Activated CD4-positive, alpha-beta memory T cell treated with anti-CD3 and anti-CD28 coated beads, Interleukin-2, amount 10 ng/mL, durations not matched to agents 7 days and 5 days (primary cell): ENCODE measurements around the gene LRRC74B. TPM values are rescaled to one million over a fixed set of nuclear protein-coding genes. Genes with fewer than 3 reads are reported as not detected.
"Not testable (repeated sequence)": the region's sequence is repeated elsewhere in the genome, so short reads cannot be mapped to it uniquely, and the experiment has no call there.

ENCODE experiments used
- CTCF ChIA-PET: fragments of 350-600 bp; sonication (Branson Sonifier 250); formaldehyde crosslinking; loops from one replicate; lab custom pipeline; 2021; ENCODE audit warnings: antibody characterized with exemption, inconsistent platforms; lab: Charles Lee
- POLR2A ChIA-PET: fragments of 350-600 bp; sonication (Branson Sonifier 250); formaldehyde crosslinking; loops from one replicate; lab custom pipeline; 2021; ENCODE audit warnings: antibody characterized with exemption; lab: Charles Lee
- DNase-seq: peaks from one replicate; pipeline ENCODE4 v3.0.0-alpha.2; 2020
- H3K27ac Mint-ChIP-seq: one replicate; pipeline ENCODE4 v1.8.0; 2021; ENCODE audit warnings: mild to moderate bottlenecking, mixed read lengths
- H3K27me3 Mint-ChIP-seq: one replicate; pipeline ENCODE4 v1.8.0; 2021; ENCODE audit warnings: mixed read lengths
- H3K36me3 Mint-ChIP-seq: one replicate; pipeline ENCODE4 v1.8.0; 2021; ENCODE audit warnings: low read depth, mixed read lengths
- H3K4me1 Mint-ChIP-seq: one replicate; pipeline ENCODE4 v1.8.0; 2021; ENCODE audit warnings: mixed read lengths
- H3K4me3 Mint-ChIP-seq: one replicate; pipeline ENCODE4 v1.8.0; 2021; ENCODE audit warnings: mild to moderate bottlenecking, mixed read lengths
- H3K9me3 Mint-ChIP-seq: one replicate; pipeline ENCODE4 v1.8.0; 2021; ENCODE audit warnings: mixed read lengths
- total RNA-seq, 2 experiments: library from RNA; stranded (reverse); gene quantifications; one replicate each; pipeline ENCODE4 v1.2.3, GENCODE V29; 2021

The LRRC74B gene
- total RNA-seq, 2 experiments from 2014 or later, result not detected

DNA sequence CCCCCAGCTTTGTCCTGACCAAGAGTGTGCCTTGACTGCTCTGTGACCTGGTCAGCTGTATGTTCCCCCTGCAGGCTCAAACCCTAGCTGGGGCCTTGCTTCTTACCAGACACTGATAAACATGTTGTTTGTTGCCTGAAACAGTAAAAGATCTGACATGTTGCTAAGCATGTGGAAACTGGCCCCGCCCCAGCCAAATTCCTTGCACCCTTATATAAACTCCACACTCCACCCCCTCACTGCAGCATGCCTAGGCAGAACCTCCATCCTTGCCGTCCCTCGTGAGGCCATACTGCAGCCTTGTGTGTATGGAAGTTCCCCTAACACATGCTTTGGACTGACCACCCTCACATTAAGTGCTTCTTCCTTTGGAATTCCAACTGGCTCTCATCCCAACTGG, 27.3 kb downstream of the LRRC74B start:
- Mint-ChIP-seq H3K4me1 (peaks cover 10% of the 10 kb centered on the region), H3K27ac (no peak overlapping the region), H3K9me3 (no peaks in the 10 kb centered on the region), H3K27me3 (peaks cover 1% of the 10 kb centered on the region), H3K4me3 (no peak overlapping the region), H3K36me3 (no peaks in the 10 kb centered on the region)
- ChIA-PET POLR2A (no interaction called here), CTCF (no interaction called here)
- DNase-seq, result no peak

GRCh38 chr22:21073482-21073881, 27.7 kb downstream of the LRRC74B start:
- Mint-ChIP-seq H3K27me3 (peaks cover 1% of the 10 kb centered on the region), H3K4me3 (no peak overlapping the region), H3K4me1 (peaks cover 6% of the 10 kb centered on the region), H3K9me3 (no peaks in the 10 kb centered on the region), H3K27ac (no peak overlapping the region), H3K36me3 (no peaks in the 10 kb centered on the region)
- DNase-seq, result no peak
- ChIA-PET CTCF (no interaction called here), POLR2A (no interaction called here)

DNA sequence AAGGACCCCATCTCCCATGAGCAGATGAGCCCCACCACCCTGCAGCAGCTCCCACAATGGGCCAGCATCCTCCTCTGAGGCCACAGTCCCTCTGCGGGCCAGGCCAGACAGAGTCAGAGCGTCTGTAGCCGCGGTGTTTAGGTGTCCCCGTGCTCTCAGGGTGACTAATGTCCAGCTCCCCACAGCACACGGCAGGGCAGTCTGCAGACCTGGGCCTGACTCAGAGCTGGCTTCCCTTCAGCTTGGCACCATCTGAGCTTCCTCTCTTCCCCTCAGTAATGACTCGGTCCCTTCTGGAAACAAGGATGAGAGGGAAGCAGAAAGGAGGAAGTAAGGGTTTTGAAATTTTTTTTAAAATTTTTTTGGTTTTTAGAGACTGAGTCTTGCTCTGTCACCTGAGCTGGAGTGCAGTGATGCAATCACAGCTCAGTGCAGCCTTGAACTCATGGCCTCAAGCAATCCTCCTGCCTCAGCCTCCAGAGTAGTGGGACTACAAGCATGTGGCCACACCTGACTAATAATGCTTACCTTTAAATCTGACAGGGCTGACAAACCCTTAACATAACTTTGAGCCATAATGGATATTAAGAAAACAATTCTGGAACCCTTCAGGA, 28.5 kb downstream of the LRRC74B start:
- Mint-ChIP-seq H3K27me3 (peaks cover 1% of the 10 kb centered on the region), H3K4me3 (no peak overlapping the region), H3K36me3 (no peaks in the 10 kb centered on the region), H3K4me1 (peaks cover 6% of the 10 kb centered on the region), H3K9me3 (no peaks in the 10 kb centered on the region), H3K27ac (no peak overlapping the region)
- ChIA-PET POLR2A (no interaction called here), CTCF (no interaction called here)
- DNase-seq, result no peak

DNA sequence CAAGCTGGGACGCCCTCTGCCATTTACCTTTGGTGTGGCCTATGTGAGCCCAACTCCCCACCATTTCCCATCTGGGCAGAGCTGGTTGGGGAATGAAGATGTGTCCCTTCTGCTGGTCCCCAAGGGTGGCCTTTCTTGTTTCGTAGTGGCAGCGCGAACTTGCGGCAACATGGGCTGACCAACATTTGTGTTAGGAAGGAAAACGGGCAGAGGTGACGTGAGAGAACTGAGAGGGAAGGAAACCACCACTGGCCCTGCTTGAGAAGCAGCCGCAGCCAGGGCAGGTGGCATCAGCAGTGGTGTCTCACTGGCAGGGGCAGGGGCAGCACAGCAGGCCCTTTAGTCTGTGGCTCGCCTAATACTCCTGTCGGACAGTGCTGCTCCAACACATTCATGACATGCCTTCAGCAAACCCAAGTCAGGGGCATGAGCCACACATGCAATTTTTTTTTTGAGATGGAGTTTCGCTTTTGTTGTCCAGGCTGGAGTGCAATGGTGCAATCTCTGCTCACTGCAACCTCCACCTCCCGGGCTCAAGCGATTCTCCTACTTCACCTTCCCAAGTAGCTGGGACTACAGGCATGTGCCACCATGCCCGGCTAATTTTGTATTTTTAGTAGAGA, 29.9 kb downstream of the LRRC74B start:
- ChIA-PET CTCF (no interaction called here), POLR2A (no interaction called here)
- no peak overlapping the region for H3K27ac Mint-ChIP-seq
- H3K27me3 Mint-ChIP-seq, result peaks cover 1% of the 10 kb centered on the region
- no peak overlapping the region for H3K4me3 Mint-ChIP-seq
- no peaks in the 10 kb centered on the region for H3K9me3 Mint-ChIP-seq
- no peak for DNase-seq
- H3K36me3 Mint-ChIP-seq, result no peaks in the 10 kb centered on the region
- H3K4me1 Mint-ChIP-seq, result peaks cover 2% of the 10 kb centered on the region

- no peaks in the 10 kb centered on the region for H3K4me1 Mint-ChIP-seq
- no peak for DNase-seq
- no peaks in the 10 kb centered on the region for H3K9me3 Mint-ChIP-seq
- ChIA-PET POLR2A (no interaction called here), CTCF (no interaction called here)
- H3K4me3 Mint-ChIP-seq, result no peak overlapping the region
- H3K36me3 Mint-ChIP-seq, result no peaks in the 10 kb centered on the region
- H3K27ac Mint-ChIP-seq, result no peak overlapping the region
- H3K27me3 Mint-ChIP-seq, result peaks cover 1% of the 10 kb centered on the region
These were observed 31.3 kb downstream of the LRRC74B start for GRCh38 chr22:21076912-21077625.

DNA sequence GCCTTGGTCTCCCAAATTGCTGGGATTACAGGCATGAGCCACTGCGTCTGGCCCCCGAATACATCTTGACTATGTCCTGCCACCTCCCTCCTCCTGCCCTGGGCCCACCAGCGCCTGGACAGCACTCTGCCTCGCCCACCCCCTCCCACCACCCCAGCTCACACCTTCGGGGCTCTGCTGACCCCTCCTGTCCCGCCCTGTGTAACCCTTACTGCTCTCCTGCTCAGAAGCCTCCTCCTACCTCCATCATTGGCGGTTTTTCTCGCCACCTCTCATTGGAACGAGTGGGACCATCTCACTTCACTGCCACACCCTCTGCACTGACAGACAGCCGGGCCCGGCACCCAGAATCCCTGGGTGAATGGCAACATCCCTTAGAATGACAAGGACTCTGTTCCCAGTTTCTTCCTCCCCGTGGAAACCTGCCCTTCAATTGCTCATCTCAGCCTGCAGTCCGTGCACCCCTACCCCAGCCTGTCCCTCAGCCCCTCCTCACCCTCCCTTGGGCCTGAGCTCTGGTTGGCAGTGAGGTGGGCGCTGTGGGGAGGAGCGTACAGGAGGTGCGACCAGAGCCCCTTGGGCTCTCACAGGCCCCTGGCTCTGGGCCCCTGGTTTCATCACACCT, 32.2 kb downstream of the LRRC74B start:
- H3K27me3 Mint-ChIP-seq, result peaks cover 1% of the 10 kb centered on the region

GRCh38 chr22:21078916-21079315, 33.2 kb downstream of the LRRC74B start:
- Mint-ChIP-seq H3K27ac (no peak overlapping the region), H3K36me3 (no peaks in the 10 kb centered on the region), H3K4me3 (no peak overlapping the region), H3K27me3 (no peaks in the 10 kb centered on the region), H3K4me1 (no peaks in the 10 kb centered on the region), H3K9me3 (no peaks in the 10 kb centered on the region)
- no peak for DNase-seq
- CTCF ChIA-PET, result no interaction called here
- POLR2A ChIA-PET, result no interaction called here

More for the DNA sequence above, 32.2 kb downstream of the LRRC74B start:
- no peaks in the 10 kb centered on the region for H3K36me3 Mint-ChIP-seq
- H3K9me3 Mint-ChIP-seq, result no peaks in the 10 kb centered on the region
- ChIA-PET POLR2A (no interaction called here), CTCF (no interaction called here)
- H3K4me3 Mint-ChIP-seq, result no peak overlapping the region
- H3K4me1 Mint-ChIP-seq, result no peaks in the 10 kb centered on the region
- DNase-seq, result no peak
- H3K27ac Mint-ChIP-seq, result no peak overlapping the region

DNA sequence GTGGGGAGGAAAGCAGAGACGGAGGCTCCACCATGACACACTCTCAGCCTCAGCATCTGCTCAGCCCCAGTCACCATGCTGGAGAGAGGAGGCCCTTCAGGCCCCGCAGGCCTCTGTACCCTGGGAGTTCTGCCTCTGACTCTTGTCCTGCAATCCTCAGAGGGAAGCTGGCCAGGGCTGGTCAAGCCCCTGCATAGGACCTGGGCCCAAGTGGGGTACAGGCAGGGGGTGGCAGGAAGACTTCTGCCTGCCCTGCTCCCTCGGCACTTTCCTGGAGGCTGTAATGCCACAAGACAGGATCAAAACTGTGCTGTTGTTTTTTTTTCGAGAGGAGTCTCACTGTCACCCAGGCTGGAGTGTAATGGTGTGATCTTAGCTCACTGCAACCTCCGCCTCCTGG, 33.7 kb downstream of the LRRC74B start:
- ChIA-PET POLR2A (no interaction called here), CTCF (no interaction called here)
- no peak for DNase-seq
- Mint-ChIP-seq H3K4me1 (no peaks in the 10 kb centered on the region), H3K27ac (no peak overlapping the region), H3K4me3 (no peak overlapping the region), H3K9me3 (no peaks in the 10 kb centered on the region), H3K36me3 (no peaks in the 10 kb centered on the region), H3K27me3 (peaks cover under 1% of the 10 kb centered on the region)

- DNase-seq, result no peak
- no peak overlapping the region for H3K4me3 Mint-ChIP-seq
- CTCF ChIA-PET, result no interaction called here
- no peaks in the 10 kb centered on the region for H3K36me3 Mint-ChIP-seq
- H3K9me3 Mint-ChIP-seq, result no peaks in the 10 kb centered on the region
- no peak overlapping the region for H3K27ac Mint-ChIP-seq
- POLR2A ChIA-PET, result no interaction called here
- H3K4me1 Mint-ChIP-seq, result no peaks in the 10 kb centered on the region
- peaks cover 3% of the 10 kb centered on the region for H3K27me3 Mint-ChIP-seq
These were observed 34.8 kb downstream of the LRRC74B start for GRCh38 chr22:21080435-21081137.

GRCh38 chr22:21082248-21082647, 36.5 kb downstream of the LRRC74B start:
- H3K9me3 Mint-ChIP-seq, result no peaks in the 10 kb centered on the region
- H3K4me3 Mint-ChIP-seq, result no peak overlapping the region
- no peak overlapping the region for H3K27ac Mint-ChIP-seq
- DNase-seq, result no peak
- H3K4me1 Mint-ChIP-seq, result no peaks in the 10 kb centered on the region
- ChIA-PET POLR2A (no interaction called here), CTCF (no interaction called here)
- no peaks in the 10 kb centered on the region for H3K36me3 Mint-ChIP-seq
- peaks cover 3% of the 10 kb centered on the region for H3K27me3 Mint-ChIP-seq

DNA sequence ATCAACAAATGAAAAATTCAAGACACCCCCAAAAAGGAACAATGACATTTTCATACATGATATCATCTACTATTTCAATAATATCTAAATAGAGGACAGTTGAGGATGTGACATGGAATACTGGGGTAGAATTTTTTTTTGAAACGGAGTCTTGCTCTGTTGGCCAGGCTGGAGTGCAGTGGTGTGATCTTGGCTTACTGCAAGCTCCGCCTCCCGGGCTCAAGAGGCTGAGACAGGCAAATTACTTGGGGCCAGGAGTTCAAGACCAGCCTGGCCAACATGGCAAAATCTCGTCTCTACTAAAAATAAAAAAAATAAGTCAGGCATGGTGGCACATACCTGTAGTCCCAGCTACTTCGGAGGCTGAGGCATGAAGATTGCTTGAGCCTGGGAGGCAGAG, 41.4 kb downstream of the LRRC74B start:
- Mint-ChIP-seq H3K27me3 (peaks cover 8% of the 10 kb centered on the region), H3K4me3 (no peak overlapping the region), H3K36me3 (no peaks in the 10 kb centered on the region), H3K27ac (no peak overlapping the region), H3K9me3 (no peaks in the 10 kb centered on the region), H3K4me1 (no peaks in the 10 kb centered on the region)
- ChIA-PET POLR2A (no interaction called here), CTCF (no interaction called here)
- DNase-seq, result no peak

- H3K4me3 Mint-ChIP-seq, CTCF ChIA-PET, H3K27ac Mint-ChIP-seq, H3K27me3 Mint-ChIP-seq, POLR2A ChIA-PET, H3K36me3 Mint-ChIP-seq, DNase-seq, H3K4me1 Mint-ChIP-seq, H3K9me3 Mint-ChIP-seq: not testable (repeated sequence)
These were observed 42.2 kb downstream of the LRRC74B start for GRCh38 chr22:21087926-21088325.

- CTCF ChIA-PET, result interaction anchor here (0.7 to 0.8 kb wide), 2 partner anchors 11 to 170 kb away, joined by 3 read pairs; no protein-coding TSS in a partner anchor
- H3K27me3 Mint-ChIP-seq, H3K4me1 Mint-ChIP-seq, H3K27ac Mint-ChIP-seq, H3K4me3 Mint-ChIP-seq, POLR2A ChIA-PET, H3K36me3 Mint-ChIP-seq, DNase-seq, H3K9me3 Mint-ChIP-seq: not testable (repeated sequence)
These were observed 45.5 kb downstream of the LRRC74B start for GRCh38 chr22:21091220-21091619.
